Ishikawa (cell line): Measurements from ENCODE around the gene JAML.

Experiments used
- CEBPB ChIP-seq: IDR thresholded peaks from 2 replicates; pipeline ENCODE4 v1.6.1; 2012
- CREB1 ChIP-seq: IDR thresholded peaks from 2 replicates; pipeline ENCODE4 v1.6.1; 2012; ENCODE audit warnings: low read depth
- EGR1 ChIP-seq: IDR thresholded peaks from 2 replicates; pipeline ENCODE4 v1.6.1; 2012
- EP300 ChIP-seq: IDR thresholded peaks from 2 replicates; pipeline ENCODE4 v1.6.1; 2012; ENCODE audit warnings: borderline replicate concordance
- FOXM1 ChIP-seq: IDR thresholded peaks from 2 replicates; pipeline ENCODE4 v1.6.1; 2012; ENCODE audit warnings: low read depth, borderline replicate concordance
- NFIC ChIP-seq: IDR thresholded peaks from 2 replicates; pipeline ENCODE4 v1.6.1; 2012
- RAD21 ChIP-seq: IDR thresholded peaks from 2 replicates; pipeline ENCODE4 v1.6.1; 2012; ENCODE audit warnings: low read depth
- TAF1 ChIP-seq: IDR thresholded peaks from 2 replicates; pipeline ENCODE4 v1.6.1; 2012; ENCODE audit warnings: low read depth, mild to moderate bottlenecking
- TCF12 ChIP-seq: IDR thresholded peaks from 2 replicates; pipeline ENCODE4 v1.6.1; 2012; ENCODE audit warnings: low read depth
- TEAD4 ChIP-seq: IDR thresholded peaks from 2 replicates; pipeline ENCODE4 v1.6.1; 2012
- YY1 ChIP-seq: IDR thresholded peaks from 2 replicates; pipeline ENCODE4 v1.6.1; 2012; ENCODE audit warnings: low read depth
- ZBTB7A ChIP-seq: IDR thresholded peaks from 2 replicates; pipeline ENCODE4 v1.6.1; 2012; ENCODE audit warnings: low read depth
- TF ChIP-seq, protein P1 (sequence below): IDR thresholded peaks from 2 replicates; pipeline ENCODE4 v1.6.1; 2012
- TF ChIP-seq, protein P2 (sequence below): IDR thresholded peaks from 2 replicates; pipeline ENCODE4 v1.6.1; 2012
- TF ChIP-seq, protein P3 (sequence below): IDR thresholded peaks from 2 replicates; pipeline ENCODE4 v1.6.1; 2012; ENCODE audit warnings: low read depth, mild to moderate bottlenecking

JAML gene

DNA sequence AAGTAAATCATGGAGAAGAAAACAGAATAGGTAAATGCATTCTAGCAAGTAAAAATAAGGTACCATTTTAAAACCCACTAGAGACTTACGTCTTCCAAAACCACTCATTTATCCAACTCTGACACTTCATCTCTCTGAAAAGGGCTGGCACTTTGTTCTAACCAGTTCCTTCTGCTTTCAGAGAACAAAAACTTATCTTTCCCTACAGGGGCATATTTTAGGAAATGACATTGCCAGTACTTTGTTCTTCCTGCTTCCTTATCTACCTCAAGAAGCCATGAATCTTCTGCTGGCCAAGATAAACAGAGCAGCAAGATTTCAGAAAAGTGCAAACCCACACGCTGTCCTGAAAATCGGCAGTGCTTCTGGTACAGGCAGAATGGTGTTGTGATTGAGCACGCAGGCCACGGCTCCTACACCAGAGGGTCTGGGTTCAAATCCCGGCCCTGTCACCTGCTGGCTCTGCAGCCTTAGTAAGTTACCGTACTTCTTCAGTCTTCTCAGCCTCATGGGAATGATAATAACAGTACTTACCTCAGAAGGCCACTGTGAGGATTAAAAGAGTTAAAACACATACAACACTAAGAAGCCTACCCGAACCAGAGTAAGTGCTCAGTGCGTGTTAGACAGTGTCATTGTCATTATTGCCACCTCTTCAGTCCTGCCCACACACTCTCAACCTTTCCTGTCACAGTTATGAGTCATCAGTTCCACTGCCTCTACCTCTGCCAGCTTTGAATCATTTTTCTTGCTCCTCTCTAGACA is 16.4 kb upstream of the JAML start:
- no peak for TF ChIP-seq CEBPB
- TF ChIP-seq EP300: peak; percentile 79; the same call in 1 of the 2 replicates
- TF ChIP-seq, protein P1, sequence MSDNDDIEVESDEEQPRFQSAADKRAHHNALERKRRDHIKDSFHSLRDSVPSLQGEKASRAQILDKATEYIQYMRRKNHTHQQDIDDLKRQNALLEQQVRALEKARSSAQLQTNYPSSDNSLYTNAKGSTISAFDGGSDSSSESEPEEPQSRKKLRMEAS: no peak
- no peak for TF ChIP-seq CREB1
- no peak for TF ChIP-seq FOXM1
- peak; percentile 72 for TF ChIP-seq NFIC
- TF ChIP-seq RAD21: no peak
- peak; percentile 83 for TF ChIP-seq TEAD4
- TF ChIP-seq YY1: no peak
- TF ChIP-seq ZBTB7A: no peak
- no peak for TF ChIP-seq TAF1
- TF ChIP-seq TCF12: no peak
- TF ChIP-seq, protein P2, sequence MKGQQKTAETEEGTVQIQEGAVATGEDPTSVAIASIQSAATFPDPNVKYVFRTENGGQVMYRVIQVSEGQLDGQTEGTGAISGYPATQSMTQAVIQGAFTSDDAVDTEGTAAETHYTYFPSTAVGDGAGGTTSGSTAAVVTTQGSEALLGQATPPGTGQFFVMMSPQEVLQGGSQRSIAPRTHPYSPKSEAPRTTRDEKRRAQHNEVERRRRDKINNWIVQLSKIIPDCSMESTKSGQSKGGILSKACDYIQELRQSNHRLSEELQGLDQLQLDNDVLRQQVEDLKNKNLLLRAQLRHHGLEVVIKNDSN: no peak
- TF ChIP-seq, protein P3, sequence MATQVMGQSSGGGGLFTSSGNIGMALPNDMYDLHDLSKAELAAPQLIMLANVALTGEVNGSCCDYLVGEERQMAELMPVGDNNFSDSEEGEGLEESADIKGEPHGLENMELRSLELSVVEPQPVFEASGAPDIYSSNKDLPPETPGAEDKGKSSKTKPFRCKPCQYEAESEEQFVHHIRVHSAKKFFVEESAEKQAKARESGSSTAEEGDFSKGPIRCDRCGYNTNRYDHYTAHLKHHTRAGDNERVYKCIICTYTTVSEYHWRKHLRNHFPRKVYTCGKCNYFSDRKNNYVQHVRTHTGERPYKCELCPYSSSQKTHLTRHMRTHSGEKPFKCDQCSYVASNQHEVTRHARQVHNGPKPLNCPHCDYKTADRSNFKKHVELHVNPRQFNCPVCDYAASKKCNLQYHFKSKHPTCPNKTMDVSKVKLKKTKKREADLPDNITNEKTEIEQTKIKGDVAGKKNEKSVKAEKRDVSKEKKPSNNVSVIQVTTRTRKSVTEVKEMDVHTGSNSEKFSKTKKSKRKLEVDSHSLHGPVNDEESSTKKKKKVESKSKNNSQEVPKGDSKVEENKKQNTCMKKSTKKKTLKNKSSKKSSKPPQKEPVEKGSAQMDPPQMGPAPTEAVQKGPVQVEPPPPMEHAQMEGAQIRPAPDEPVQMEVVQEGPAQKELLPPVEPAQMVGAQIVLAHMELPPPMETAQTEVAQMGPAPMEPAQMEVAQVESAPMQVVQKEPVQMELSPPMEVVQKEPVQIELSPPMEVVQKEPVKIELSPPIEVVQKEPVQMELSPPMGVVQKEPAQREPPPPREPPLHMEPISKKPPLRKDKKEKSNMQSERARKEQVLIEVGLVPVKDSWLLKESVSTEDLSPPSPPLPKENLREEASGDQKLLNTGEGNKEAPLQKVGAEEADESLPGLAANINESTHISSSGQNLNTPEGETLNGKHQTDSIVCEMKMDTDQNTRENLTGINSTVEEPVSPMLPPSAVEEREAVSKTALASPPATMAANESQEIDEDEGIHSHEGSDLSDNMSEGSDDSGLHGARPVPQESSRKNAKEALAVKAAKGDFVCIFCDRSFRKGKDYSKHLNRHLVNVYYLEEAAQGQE: no peak
- 0 out of 2 replicates have a peak, but pooled peaks have one; percentile 7 for TF ChIP-seq EGR1

DNA sequence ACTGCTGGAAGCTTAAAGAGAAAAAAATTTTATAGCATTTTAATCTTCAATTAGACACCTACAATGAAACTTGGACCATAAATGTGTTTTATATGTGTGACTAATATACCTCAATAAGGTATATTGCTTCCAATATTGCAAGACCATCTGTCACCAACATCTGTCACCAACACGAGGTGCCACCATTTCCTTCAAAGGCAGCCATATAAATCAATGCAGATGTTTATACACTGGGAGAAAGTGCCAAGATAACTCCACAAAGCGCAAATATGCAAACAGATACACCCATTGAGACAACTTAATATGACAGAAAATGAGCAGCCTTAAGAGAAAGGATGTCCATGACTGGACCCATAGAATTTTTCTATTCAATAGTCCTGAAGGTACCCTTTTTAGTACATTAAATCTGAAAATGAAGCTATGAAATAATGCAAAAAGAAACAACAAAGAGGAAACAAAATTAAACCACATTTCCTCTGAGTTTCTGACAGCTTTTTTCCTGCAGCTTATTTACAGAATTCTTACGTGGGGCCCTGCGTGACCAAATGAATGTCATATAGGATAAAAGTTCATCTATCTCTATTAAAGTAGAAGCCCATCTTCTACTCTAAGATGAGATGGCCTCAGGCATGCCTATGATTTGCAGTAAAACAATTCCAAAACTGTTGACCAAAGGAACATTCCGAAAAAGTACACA is 14.8 kb upstream of the JAML start:
- TF ChIP-seq CEBPB: no peak
- TF ChIP-seq TCF12: no peak
- TF ChIP-seq FOXM1: no peak
- no peak for TF ChIP-seq EGR1
- TF ChIP-seq EP300: no peak
- TF ChIP-seq CREB1: no peak
- TF ChIP-seq ZBTB7A: no peak
- no peak for TF ChIP-seq TEAD4
- no peak for TF ChIP-seq RAD21
- TF ChIP-seq, protein P1: no peak
- no peak for TF ChIP-seq TAF1
- TF ChIP-seq, protein P3: no peak

DNA sequence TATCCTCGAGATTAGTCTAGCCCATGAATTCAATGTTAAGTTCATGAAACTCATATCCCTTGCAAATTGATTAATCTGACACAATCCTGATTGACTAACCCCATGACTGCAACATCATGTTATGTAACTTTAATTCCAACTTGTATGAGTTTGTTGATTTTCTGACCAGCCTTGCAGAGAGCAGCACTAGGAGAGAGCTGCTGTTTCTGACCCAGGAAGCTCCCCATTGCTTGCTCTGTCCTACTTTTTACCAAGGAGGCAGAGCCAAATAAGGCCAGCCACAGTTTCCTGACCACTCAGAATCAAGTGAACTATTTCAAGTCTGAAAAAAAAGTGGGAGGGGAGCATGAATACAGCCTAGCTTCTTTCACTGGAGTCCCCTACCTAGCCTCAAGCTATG is 14.1 kb upstream of the JAML start:
- TF ChIP-seq, protein P1: no peak
- TF ChIP-seq TAF1: no peak

DNA sequence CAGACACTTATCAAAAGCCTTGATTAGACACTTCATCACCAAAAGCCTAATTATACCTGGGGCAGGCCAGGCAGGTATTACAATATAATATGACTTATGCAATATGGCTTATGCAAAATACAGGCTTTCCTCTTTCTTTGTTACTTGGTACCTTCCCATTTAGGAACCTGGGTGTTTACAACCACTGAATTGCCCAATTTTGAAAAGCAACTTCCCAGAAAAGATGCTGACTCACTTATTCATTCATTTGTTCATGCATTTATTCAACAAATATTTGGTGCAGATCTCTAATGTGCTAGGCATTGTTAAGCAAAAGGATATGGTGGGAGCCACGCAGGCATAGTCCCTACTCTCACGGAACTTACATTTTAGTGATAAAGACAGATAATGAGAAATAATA is 13.6 kb upstream of the JAML start:
- TF ChIP-seq NFIC: no peak
- no peak for TF ChIP-seq TEAD4
- TF ChIP-seq, protein P2: no peak
- TF ChIP-seq, protein P3: no peak
- no peak for TF ChIP-seq ZBTB7A
- no peak for TF ChIP-seq YY1
- no peak for TF ChIP-seq TAF1
- TF ChIP-seq TCF12: no peak
- no peak for TF ChIP-seq CEBPB
- TF ChIP-seq FOXM1: no peak
